Thyroid gland (tissue), 4 donors: ENCODE data around the gene FAM25G.

ENCODE experiments used
- CTCF ChIP-seq, 6 experiments: fragments of 200-600 bp in 3 of 6; fragments of 450-650 bp in 3 of 6; sonication (generic) in 3 of 6; IDR thresholded peaks; one replicate each; pipeline ENCODE4 v1.5.1; 2016 to 2019; ENCODE audit warnings: antibody characterized with exemption in 6 of 6, mild to moderate bottlenecking in 2 of 6, inconsistent platforms in 1 of 6, moderate library complexity in 1 of 6
- POLR2A ChIP-seq, 2 donors: fragments of 450-650 bp; IDR thresholded peaks; one replicate each; pipeline ENCODE4 v1.6.1; 2017; ENCODE audit warnings: antibody characterized with exemption in 2 of 2, mild to moderate bottlenecking in 2 of 2, moderate library complexity in 1 of 2

- TF ChIP-seq CTCF (IDR thresholded peaks at IDR 0.05) (no peak), POLR2A (IDR thresholded peaks at IDR 0.05) (no peak)
These were observed 41.1 kb downstream of the FAM25G start for GRCh38 chr10:47450442-47450841.
